HEK293 (cell line): ENCODE measurements around the gene TRAF5.

Experiments
- CTCF ChIA-PET: fragments of 350-600 bp; formaldehyde crosslinking; extraction: SDS; loops from one replicate; lab custom pipeline; 2021; ENCODE audit warnings: antibody characterized with exemption; lab: Yijun Ruan, JAX
- POLR2A ChIA-PET: fragments of 300-600 bp; formaldehyde crosslinking; extraction: SDS; loops from one replicate; lab custom pipeline; 2020; ENCODE audit warnings: antibody characterized with exemption, inconsistent platforms; lab: Yijun Ruan, JAX
- H3K27ac ChIP-seq: fragments of 200-500 bp; sonication (Bioruptor generic); 2 replicates; pipeline ENCODE4 v1.5.1; 2014; ENCODE audit warnings: low read depth, low read length, control low read depth, inconsistent platforms; ENCODE audit errors: extremely low read depth
- H3K36me3 ChIP-seq, 2 experiments: fragments of 200-500 bp in 1 of 2; sonication (Bioruptor generic) in 1 of 2; 1 replicate in 1 of 2; 2 replicates in 1 of 2; pipeline ENCODE4 v1.5.1; 2014 to 2017; ENCODE audit warnings: inconsistent platforms in 2 of 2, low read length in 2 of 2; ENCODE audit not compliant: control insufficient read depth in 2 of 2, insufficient read depth in 1 of 2
- H3K4me1 ChIP-seq: fragments of 200-500 bp; sonication (Bioruptor generic); 2 replicates; pipeline ENCODE4 v1.5.1; 2014; ENCODE audit warnings: mild to moderate bottlenecking, low read length, inconsistent platforms; ENCODE audit not compliant: control insufficient read depth, insufficient read depth
- H3K4me3 ChIP-seq: 2 replicates; pipeline ENCODE4 v1.5.1; 2011; ENCODE audit warnings: low read depth, mild to moderate bottlenecking, control low read depth, low read length, moderate library complexity
- H3K9me3 ChIP-seq: fragments of 200-500 bp; sonication (Bioruptor generic); 2 replicates; pipeline ENCODE4 v1.5.1; 2014; ENCODE audit warnings: low read depth, low read length, inconsistent platforms; ENCODE audit not compliant: control insufficient read depth, insufficient read depth
- EGR2 ChIP-seq: fragments of 450-650 bp; formaldehyde crosslinking; IDR thresholded peaks from 2 replicates; pipeline ENCODE4 v1.5.1; 2016; ENCODE audit warnings: low read depth, missing biosample characterization, missing genetic modification characterization
- IKZF3 ChIP-seq: fragments of 450-650 bp; IDR thresholded peaks from 2 replicates; pipeline ENCODE4 v1.5.0; 2018; ENCODE audit warnings: missing biosample characterization, mild to moderate bottlenecking, missing genetic modification characterization, moderate library complexity
- MYNN ChIP-seq: fragments of 450-650 bp; formaldehyde crosslinking; IDR thresholded peaks from 2 replicates; pipeline ENCODE4 v1.5.1; 2016; ENCODE audit warnings: missing biosample characterization, missing genetic modification characterization, borderline replicate concordance
- MZF1 ChIP-seq: fragments of 450-650 bp; formaldehyde crosslinking; IDR thresholded peaks from 2 replicates; pipeline ENCODE4 v1.5.1; 2017; ENCODE audit warnings: missing biosample characterization, missing genetic modification characterization, borderline replicate concordance
- OVOL3 ChIP-seq: fragments of 450-650 bp; formaldehyde crosslinking; IDR thresholded peaks from 2 replicates; pipeline ENCODE4 v1.5.1; 2016; ENCODE audit warnings: missing biosample characterization, missing genetic modification characterization
- PATZ1 ChIP-seq: fragments of 450-650 bp; formaldehyde crosslinking; IDR thresholded peaks from 2 replicates; pipeline ENCODE4 v1.5.1; 2016; ENCODE audit warnings: missing biosample characterization, missing genetic modification characterization
- ZBTB10 ChIP-seq: fragments of 450-650 bp; formaldehyde crosslinking; IDR thresholded peaks from 2 replicates; pipeline ENCODE4 v1.5.1; 2016; ENCODE audit warnings: missing biosample characterization, missing genetic modification characterization
- ZBTB48 ChIP-seq: fragments of 450-650 bp; formaldehyde crosslinking; IDR thresholded peaks from 2 replicates; pipeline ENCODE4 v1.5.1; 2016; ENCODE audit warnings: missing biosample characterization, missing genetic modification characterization
- ZNF114 ChIP-seq: fragments of 450-650 bp; formaldehyde crosslinking; IDR thresholded peaks from 2 replicates; pipeline ENCODE4 v1.5.0; 2017; ENCODE audit warnings: missing biosample characterization, missing genetic modification characterization
- ZNF140 ChIP-seq: fragments of 450-650 bp; formaldehyde crosslinking; IDR thresholded peaks from 2 replicates; pipeline ENCODE4 v1.5.1; 2016; ENCODE audit warnings: missing biosample characterization, missing genetic modification characterization
- ZNF266 ChIP-seq: fragments of 450-650 bp; formaldehyde crosslinking; IDR thresholded peaks from 2 replicates; pipeline ENCODE4 v1.5.1; 2016; ENCODE audit warnings: missing biosample characterization, missing genetic modification characterization, low read depth
- ZNF350 ChIP-seq: fragments of 450-650 bp; formaldehyde crosslinking; IDR thresholded peaks from 2 replicates; pipeline ENCODE4 v1.5.0; 2017; ENCODE audit warnings: missing biosample characterization, mild to moderate bottlenecking, missing genetic modification characterization
- ZNF416 ChIP-seq: fragments of 450-650 bp; formaldehyde crosslinking; IDR thresholded peaks from 2 replicates; pipeline ENCODE4 v1.5.1; 2016; ENCODE audit warnings: missing biosample characterization, missing genetic modification characterization
- ZNF629 ChIP-seq: fragments of 450-650 bp; formaldehyde crosslinking; IDR thresholded peaks from 2 replicates; pipeline ENCODE4 v1.5.1; 2017; ENCODE audit warnings: missing biosample characterization, missing genetic modification characterization
- TF ChIP-seq, protein P1 (sequence below): fragments of 450-650 bp; formaldehyde crosslinking; IDR thresholded peaks from 2 replicates; pipeline ENCODE4 v1.5.1; 2017; ENCODE audit warnings: missing biosample characterization, missing genetic modification characterization
- TF ChIP-seq, protein P2 (sequence below): fragments of 450-650 bp; formaldehyde crosslinking; IDR thresholded peaks from 2 replicates; pipeline ENCODE4 v1.5.1; 2016; ENCODE audit warnings: missing biosample characterization, missing genetic modification characterization

The TRAF5 gene

GRCh38 chr1:211345719-211346118, 19.1 kb downstream of the TRAF5 start (continued):
- peak; percentile 99 for TF ChIP-seq MZF1 (tag by site-specific recombination)
- peak; percentile 60; the same call in 1 of the 2 replicates for TF ChIP-seq IKZF3 (tag by site-specific recombination)

DNA sequence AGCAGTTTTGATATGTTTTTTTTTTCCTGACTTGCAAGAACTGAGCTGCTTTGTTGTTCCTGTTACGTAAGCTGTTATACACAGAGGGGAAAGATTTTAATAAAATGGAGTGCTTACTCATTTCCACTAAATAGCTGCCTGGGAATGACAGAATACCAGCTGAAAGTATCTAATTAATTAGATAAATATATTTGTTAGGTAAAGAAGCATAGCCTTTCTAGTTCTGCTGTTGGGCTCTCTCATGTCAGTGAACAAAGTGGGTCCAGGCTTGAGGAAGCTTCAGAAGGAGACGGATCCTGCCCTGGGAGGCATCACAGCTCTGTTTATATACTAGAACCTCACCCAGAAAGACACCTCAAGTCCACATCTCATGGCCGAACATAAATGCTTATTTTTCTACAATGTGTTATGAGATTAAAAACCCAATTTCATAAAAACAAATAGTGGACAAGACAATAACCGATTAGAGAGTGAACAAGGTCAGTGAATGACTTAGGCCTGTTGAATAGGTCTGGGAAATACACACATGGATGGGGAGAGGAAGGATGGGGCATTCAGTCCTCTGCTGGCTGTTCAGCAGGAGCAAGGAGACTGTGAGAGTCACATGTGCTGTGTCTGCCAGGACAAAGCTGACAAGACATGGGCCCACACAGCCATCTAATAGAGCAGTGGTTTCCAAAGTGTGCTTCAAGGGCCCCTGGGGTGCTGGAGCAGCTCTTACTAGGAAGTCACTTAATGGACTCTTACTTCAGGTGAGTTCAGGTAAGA, 20.6 kb downstream of the TRAF5 start:
- Histone ChIP-seq H3K27ac (no peak overlapping the region), H3K36me3 (no peaks in the 10 kb centered on the region), H3K4me3 (no peak overlapping the region), H3K4me1 (no peaks in the 10 kb centered on the region)
- ChIA-PET CTCF (interaction anchor here (0.7 to 2.8 kb wide), 6 partner anchors 9 to 1562 kb away, joined by 3 to 9 read pairs (median 4); no protein-coding TSS in a partner anchor), POLR2A (no interaction called here)
- TF ChIP-seq ZNF350 (no peak), ZNF140 (tag by site-specific recombination) (no peak), OVOL3 (tag by site-specific recombination) (no peak), ZNF114 (tag by site-specific recombination) (no peak), ZNF629 (no peak), PATZ1 (tag by site-specific recombination) (no peak), ZBTB10 (tag by site-specific recombination) (no peak), ZNF266 (tag by site-specific recombination) (no peak), EGR2 (no peak), ZBTB48 (no peak), ZNF416 (tag by site-specific recombination) (no peak), MYNN (tag by site-specific recombination) (no peak)
- TF ChIP-seq, protein P1, sequence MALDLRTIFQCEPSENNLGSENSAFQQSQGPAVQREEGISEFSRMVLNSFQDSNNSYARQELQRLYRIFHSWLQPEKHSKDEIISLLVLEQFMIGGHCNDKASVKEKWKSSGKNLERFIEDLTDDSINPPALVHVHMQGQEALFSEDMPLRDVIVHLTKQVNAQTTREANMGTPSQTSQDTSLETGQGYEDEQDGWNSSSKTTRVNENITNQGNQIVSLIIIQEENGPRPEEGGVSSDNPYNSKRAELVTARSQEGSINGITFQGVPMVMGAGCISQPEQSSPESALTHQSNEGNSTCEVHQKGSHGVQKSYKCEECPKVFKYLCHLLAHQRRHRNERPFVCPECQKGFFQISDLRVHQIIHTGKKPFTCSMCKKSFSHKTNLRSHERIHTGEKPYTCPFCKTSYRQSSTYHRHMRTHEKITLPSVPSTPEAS (tag by site-specific recombination): no peak
- TF ChIP-seq, protein P2, sequence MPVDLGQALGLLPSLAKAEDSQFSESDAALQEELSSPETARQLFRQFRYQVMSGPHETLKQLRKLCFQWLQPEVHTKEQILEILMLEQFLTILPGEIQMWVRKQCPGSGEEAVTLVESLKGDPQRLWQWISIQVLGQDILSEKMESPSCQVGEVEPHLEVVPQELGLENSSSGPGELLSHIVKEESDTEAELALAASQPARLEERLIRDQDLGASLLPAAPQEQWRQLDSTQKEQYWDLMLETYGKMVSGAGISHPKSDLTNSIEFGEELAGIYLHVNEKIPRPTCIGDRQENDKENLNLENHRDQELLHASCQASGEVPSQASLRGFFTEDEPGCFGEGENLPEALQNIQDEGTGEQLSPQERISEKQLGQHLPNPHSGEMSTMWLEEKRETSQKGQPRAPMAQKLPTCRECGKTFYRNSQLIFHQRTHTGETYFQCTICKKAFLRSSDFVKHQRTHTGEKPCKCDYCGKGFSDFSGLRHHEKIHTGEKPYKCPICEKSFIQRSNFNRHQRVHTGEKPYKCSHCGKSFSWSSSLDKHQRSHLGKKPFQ: no peak
- TF ChIP-seq, all 188 proteins: peak for 0
- H3K9me3 ChIP-seq: no peaks in the 10 kb centered on the region
